GM23338 (cell line): ENCODE results near the gene ITGA3.

Experiments
- EZH2 ChIP-seq: fragments of 200-600 bp; sonication (generic); IDR thresholded peaks from one replicate; pipeline ENCODE4 v1.8.0; 2017; ENCODE audit warnings: antibody characterized with exemption, mild to moderate bottlenecking, low read depth; ENCODE audit not compliant: unreplicated experiment
- EZH2phosphoT487 ChIP-seq: fragments of 200-600 bp; sonication (generic); IDR thresholded peaks from one replicate; pipeline ENCODE4 v1.8.1; 2018; ENCODE audit warnings: antibody characterized with exemption; ENCODE audit not compliant: unreplicated experiment
- POLR2AphosphoS5 ChIP-seq: IDR thresholded peaks from 2 replicates; pipeline ENCODE4 v1.6.1; 2016; ENCODE audit warnings: antibody characterized with exemption, low read depth

DNA sequence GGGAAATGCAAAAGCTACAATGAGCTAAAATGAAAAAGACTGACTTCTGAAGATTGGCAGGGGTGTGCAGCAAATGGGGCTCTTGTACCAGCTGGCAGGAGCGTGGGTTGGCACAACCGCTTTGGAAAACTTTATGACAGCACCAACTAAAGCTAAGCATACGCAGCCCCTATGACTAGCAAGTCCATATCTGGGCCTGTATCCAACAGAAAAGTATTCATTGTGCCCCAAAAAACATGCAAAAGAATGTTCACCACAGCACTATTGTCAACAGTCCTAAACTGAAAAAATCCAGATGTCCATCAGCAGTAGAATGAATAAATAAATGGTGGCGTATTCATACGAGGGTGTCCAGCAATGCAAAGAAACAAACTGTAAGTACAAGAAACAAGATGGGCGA lies 22.6 kb upstream of the ITGA3 start:
- TF ChIP-seq POLR2AphosphoS5 (no peak), EZH2 (no peak), EZH2phosphoT487 (no peak)
